Measurements from ENCODE around the gene ADCY3.

DNA sequence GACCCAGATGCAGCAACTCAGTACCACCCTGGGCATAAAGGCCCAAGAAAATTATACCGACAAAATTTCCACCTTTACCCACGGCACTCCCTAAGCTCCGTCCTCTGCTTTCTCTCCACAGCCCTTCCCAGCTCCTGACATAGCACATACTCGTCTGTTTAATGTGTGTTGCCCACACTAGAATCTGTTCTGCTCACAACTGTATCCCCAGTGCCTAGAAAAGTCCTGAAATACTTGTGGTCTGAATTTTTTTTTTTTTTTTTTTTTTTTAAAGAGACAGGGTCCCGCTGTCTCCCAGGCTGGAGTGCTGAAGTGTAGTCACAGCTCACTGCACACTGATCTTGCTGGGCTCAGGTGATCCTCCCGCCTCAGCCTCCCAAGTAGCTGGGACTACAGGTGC is 62.3 kb downstream of the ADCY3 start:
- TF ChIP-seq, protein P1, sequence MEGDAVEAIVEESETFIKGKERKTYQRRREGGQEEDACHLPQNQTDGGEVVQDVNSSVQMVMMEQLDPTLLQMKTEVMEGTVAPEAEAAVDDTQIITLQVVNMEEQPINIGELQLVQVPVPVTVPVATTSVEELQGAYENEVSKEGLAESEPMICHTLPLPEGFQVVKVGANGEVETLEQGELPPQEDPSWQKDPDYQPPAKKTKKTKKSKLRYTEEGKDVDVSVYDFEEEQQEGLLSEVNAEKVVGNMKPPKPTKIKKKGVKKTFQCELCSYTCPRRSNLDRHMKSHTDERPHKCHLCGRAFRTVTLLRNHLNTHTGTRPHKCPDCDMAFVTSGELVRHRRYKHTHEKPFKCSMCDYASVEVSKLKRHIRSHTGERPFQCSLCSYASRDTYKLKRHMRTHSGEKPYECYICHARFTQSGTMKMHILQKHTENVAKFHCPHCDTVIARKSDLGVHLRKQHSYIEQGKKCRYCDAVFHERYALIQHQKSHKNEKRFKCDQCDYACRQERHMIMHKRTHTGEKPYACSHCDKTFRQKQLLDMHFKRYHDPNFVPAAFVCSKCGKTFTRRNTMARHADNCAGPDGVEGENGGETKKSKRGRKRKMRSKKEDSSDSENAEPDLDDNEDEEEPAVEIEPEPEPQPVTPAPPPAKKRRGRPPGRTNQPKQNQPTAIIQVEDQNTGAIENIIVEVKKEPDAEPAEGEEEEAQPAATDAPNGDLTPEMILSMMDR (IDR thresholded peaks at IDR 0.05; ENCODE audit: borderline replicate concordance, extremely low read depth, low read length, poor library complexity, severe bottlenecking), result no peak
- no peak for TF ChIP-seq EZH2 (IDR thresholded peaks at IDR 0.05; ENCODE audit: borderline replicate concordance, low read depth, low read length, severe bottlenecking)

Data from DND-41 (cell line).